Measurements from ENCODE around the gene CRTC1.

Gene CRTC1

GRCh38 chr19:18751571-18751970 lies 68.1 kb downstream of the CRTC1 start:
- Histone ChIP-seq H4K91ac (ENCODE audit: low read depth, low read length, poor library complexity) (peak overlapping the region; percentile 24), H3K4me3 (ENCODE audit: low read length in 2 of 2) (no peak overlapping the region), H3K79me1 (ENCODE audit: low read depth, low read length) (peaks cover 2% of the 10 kb centered on the region), H2BK15ac (ENCODE audit: low read length) (no peak overlapping the region), H3K9ac (ENCODE audit: low read depth, low read length, poor library complexity) (no peak overlapping the region), H3K36me3 (replicated peaks in 1 of 2; ENCODE audit: control insufficient read depth in 2 of 2, insufficient read depth in 2 of 2, low read length in 2 of 2) (peaks cover 5 to 27% of the 10 kb centered on the region in 2 donors), H3K9me3 (replicated peaks in 1 of 2; ENCODE audit: control insufficient read depth in 2 of 2, insufficient read depth in 1 of 2, low read depth in 1 of 2, low read length in 2 of 2) (no peaks in the 10 kb centered on the region), H2AFZ (ENCODE audit: low read length) (no peak overlapping the region), H2BK12ac (ENCODE audit: low read length) (no peak overlapping the region), H3K4ac (ENCODE audit: low read length) (no peak overlapping the region), H3K27ac (replicated peaks; ENCODE audit: low read length) (no peak overlapping the region), H2AK5ac (ENCODE audit: low read depth, low read length) (no peak overlapping the region), H2BK5ac (ENCODE audit: low read length) (no peak overlapping the region), H3K4me2 (ENCODE audit: insufficient read depth, low read length, poor library complexity, severe bottlenecking) (no peak overlapping the region), H4K8ac (ENCODE audit: low read depth, low read length) (no peak overlapping the region), H2BK120ac (ENCODE audit: low read depth, low read length) (no peak overlapping the region), H3K27me3 (ENCODE audit: control insufficient read depth in 3 of 3, insufficient read depth in 3 of 3, low read depth in 1 of 3, low read length in 3 of 3) (no peaks in the 10 kb centered on the region), H3K23ac (ENCODE audit: low read depth, low read length, poor library complexity) (peak overlapping the region; percentile 31), H3K18ac (ENCODE audit: low read length) (peak overlapping the region; percentile 38), H3K4me1 (ENCODE audit: control insufficient read depth in 2 of 2, insufficient read depth in 1 of 2, low read depth in 1 of 2, low read length in 2 of 2) (peaks cover 10 to 14% of the 10 kb centered on the region in 2 donors), H3K14ac (ENCODE audit: low read length) (no peak overlapping the region)
- no CpG with 5 or more reads among the region's 10 CpGs for WGBS, 2 donors (ENCODE audit: extremely low coverage in 2 of 2, insufficient read length in 2 of 2, insufficient replicate concordance in 1 of 2)
- DNase-seq (ENCODE audit: low spot score): no peak

GRCh38 chr19:18754501-18754900 lies 71.0 kb downstream of the CRTC1 start:
- Histone ChIP-seq H3K27me3 (ENCODE audit: control insufficient read depth in 3 of 3, insufficient read depth in 3 of 3, low read depth in 1 of 3, low read length in 3 of 3) (no peaks in the 10 kb centered on the region), H3K14ac (ENCODE audit: low read length) (no peak overlapping the region), H3K9ac (ENCODE audit: low read depth, low read length, poor library complexity) (no peak overlapping the region), H2BK12ac (ENCODE audit: low read length) (no peak overlapping the region), H4K8ac (ENCODE audit: low read depth, low read length) (no peak overlapping the region), H2BK120ac (ENCODE audit: low read depth, low read length) (no peak overlapping the region), H2AFZ (ENCODE audit: low read length) (no peak overlapping the region), H2AK5ac (ENCODE audit: low read depth, low read length) (no peak overlapping the region), H3K23ac (ENCODE audit: low read depth, low read length, poor library complexity) (no peak overlapping the region), H2BK5ac (ENCODE audit: low read length) (no peak overlapping the region), H3K4ac (ENCODE audit: low read length) (no peak overlapping the region), H3K9me3 (replicated peaks in 1 of 2; ENCODE audit: control insufficient read depth in 2 of 2, insufficient read depth in 1 of 2, low read depth in 1 of 2, low read length in 2 of 2) (no peaks in the 10 kb centered on the region), H3K4me1 (ENCODE audit: control insufficient read depth in 2 of 2, insufficient read depth in 1 of 2, low read depth in 1 of 2, low read length in 2 of 2) (peaks cover 3 to 7% of the 10 kb centered on the region in 2 donors), H3K4me3 (ENCODE audit: low read length in 2 of 2) (no peak overlapping the region), H3K27ac (replicated peaks; ENCODE audit: low read length) (no peak overlapping the region), H2BK15ac (ENCODE audit: low read length) (no peak overlapping the region), H3K18ac (ENCODE audit: low read length) (no peak overlapping the region), H3K4me2 (ENCODE audit: insufficient read depth, low read length, poor library complexity, severe bottlenecking) (no peak overlapping the region), H3K36me3 (replicated peaks in 1 of 2; ENCODE audit: control insufficient read depth in 2 of 2, insufficient read depth in 2 of 2, low read length in 2 of 2) (peaks cover 5 to 31% of the 10 kb centered on the region in 2 donors), H4K91ac (ENCODE audit: low read depth, low read length, poor library complexity) (no peak overlapping the region), H3K79me1 (ENCODE audit: low read depth, low read length) (peaks cover 5% of the 10 kb centered on the region)
- DNase-seq (ENCODE audit: low spot score): no peak
- no CpG with 5 or more reads among the region's 4 CpGs for WGBS, 2 donors (ENCODE audit: extremely low coverage in 2 of 2, insufficient read length in 2 of 2, insufficient replicate concordance in 1 of 2)

- H3K9ac ChIP-seq (ENCODE audit: low read depth, low read length, poor library complexity): peak overlapping the region; percentile 21
- H3K18ac ChIP-seq (ENCODE audit: low read length): no peak overlapping the region
- no peak overlapping the region for H4K91ac ChIP-seq (ENCODE audit: low read depth, low read length, poor library complexity)
- H3K36me3 ChIP-seq (replicated peaks in 1 of 2; ENCODE audit: control insufficient read depth in 2 of 2, insufficient read depth in 2 of 2, low read length in 2 of 2): peaks cover 3 to 21% of the 10 kb centered on the region in 2 donors
- H2BK12ac ChIP-seq (ENCODE audit: low read length): no peak overlapping the region
- H2AFZ ChIP-seq (ENCODE audit: low read length): no peak overlapping the region
- no peaks in the 10 kb centered on the region for H3K4me1 ChIP-seq (ENCODE audit: control insufficient read depth in 2 of 2, insufficient read depth in 1 of 2, low read depth in 1 of 2, low read length in 2 of 2)
- H3K23ac ChIP-seq (ENCODE audit: low read depth, low read length, poor library complexity): no peak overlapping the region
- no peak overlapping the region for H3K4me3 ChIP-seq (ENCODE audit: low read length in 2 of 2)
- H4K8ac ChIP-seq (ENCODE audit: low read depth, low read length): peak overlapping the region; percentile 65
- no peak overlapping the region for H2BK120ac ChIP-seq (ENCODE audit: low read depth, low read length)
- H3K14ac ChIP-seq (ENCODE audit: low read length): peak overlapping the region; percentile 56
- no peak overlapping the region for H3K4me2 ChIP-seq (ENCODE audit: insufficient read depth, low read length, poor library complexity, severe bottlenecking)
- H3K27me3 ChIP-seq (ENCODE audit: control insufficient read depth in 3 of 3, insufficient read depth in 3 of 3, low read depth in 1 of 3, low read length in 3 of 3): no peaks in the 10 kb centered on the region
- peaks cover 3% of the 10 kb centered on the region for H3K79me1 ChIP-seq (ENCODE audit: low read depth, low read length)
- H2BK15ac ChIP-seq (ENCODE audit: low read length): no peak overlapping the region
- H3K27ac ChIP-seq (replicated peaks; ENCODE audit: low read length): no peak overlapping the region
- no CpG with 5 or more reads among the region's 16 CpGs for WGBS, 2 donors (ENCODE audit: extremely low coverage in 2 of 2, insufficient read length in 2 of 2, insufficient replicate concordance in 1 of 2)
- H2BK5ac ChIP-seq (ENCODE audit: low read length): no peak overlapping the region
- no peak for DNase-seq (ENCODE audit: low spot score)
- H2AK5ac ChIP-seq (ENCODE audit: low read depth, low read length): no peak overlapping the region
- no peak overlapping the region for H3K4ac ChIP-seq (ENCODE audit: low read length)
- H3K9me3 ChIP-seq (replicated peaks in 1 of 2; ENCODE audit: control insufficient read depth in 2 of 2, insufficient read depth in 1 of 2, low read depth in 1 of 2, low read length in 2 of 2): no peaks in the 10 kb centered on the region
Observed at GRCh38 chr19:18756896-18757295, 73.4 kb downstream of the CRTC1 start.

DNA sequence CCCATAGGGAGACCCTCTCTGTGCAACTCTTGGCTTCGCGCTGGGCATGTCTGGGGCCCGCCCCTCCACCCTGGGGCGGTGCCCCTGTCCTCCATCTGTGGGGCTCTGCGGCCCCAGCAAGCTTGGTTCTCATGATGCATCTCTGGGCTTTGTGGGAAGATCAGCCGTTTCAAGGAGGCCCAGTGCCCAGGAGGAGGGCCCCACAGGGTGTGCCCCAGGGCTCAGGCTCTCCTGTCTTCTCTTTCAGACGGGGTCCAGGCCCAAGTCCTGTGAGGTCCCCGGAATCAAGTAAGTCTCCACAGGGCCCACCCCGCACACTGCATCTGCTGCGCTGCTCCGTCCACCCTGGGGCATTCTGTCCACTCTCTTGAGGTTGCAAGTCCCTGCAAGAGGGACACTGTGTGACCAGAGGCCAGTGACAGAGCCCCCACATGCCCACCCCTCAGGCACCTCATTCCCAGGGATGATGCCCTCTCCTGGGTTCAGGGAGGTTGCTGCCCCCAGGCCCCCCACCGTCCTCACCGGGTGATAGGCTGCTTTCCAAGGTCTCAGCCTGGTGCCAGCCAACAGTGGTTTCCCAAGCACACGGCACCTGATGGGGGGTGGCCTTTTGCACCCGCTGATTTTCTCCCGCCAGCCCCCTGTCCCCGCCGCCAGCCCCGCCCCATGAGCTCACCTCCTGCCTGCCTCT lies 76.0 kb downstream of the CRTC1 start:
- Histone ChIP-seq H3K36me3 (replicated peaks in 1 of 2; ENCODE audit: control insufficient read depth in 2 of 2, insufficient read depth in 2 of 2, low read length in 2 of 2) (peaks cover 0 to 10% of the 10 kb centered on the region in 2 donors), H3K23ac (ENCODE audit: low read depth, low read length, poor library complexity) (peak overlapping the region; percentile 68), H3K14ac (ENCODE audit: low read length) (no peak overlapping the region), H3K27me3 (ENCODE audit: control insufficient read depth in 3 of 3, insufficient read depth in 3 of 3, low read depth in 1 of 3, low read length in 3 of 3) (no peaks in the 10 kb centered on the region), H3K18ac (ENCODE audit: low read length) (peak overlapping the region; percentile 64), H2AK5ac (ENCODE audit: low read depth, low read length) (peak overlapping the region; percentile 26), H4K91ac (ENCODE audit: low read depth, low read length, poor library complexity) (no peak overlapping the region), H2BK12ac (ENCODE audit: low read length) (no peak overlapping the region), H3K4me1 (ENCODE audit: control insufficient read depth in 2 of 2, insufficient read depth in 1 of 2, low read depth in 1 of 2, low read length in 2 of 2) (no peaks in the 10 kb centered on the region), H3K9ac (ENCODE audit: low read depth, low read length, poor library complexity) (peak overlapping the region; percentile 44), H3K4ac (ENCODE audit: low read length) (no peak overlapping the region), H3K27ac (replicated peaks; ENCODE audit: low read length) (no peak overlapping the region), H2BK5ac (ENCODE audit: low read length) (peak overlapping the region; percentile 66), H3K79me1 (ENCODE audit: low read depth, low read length) (peaks cover 3% of the 10 kb centered on the region), H3K9me3 (replicated peaks in 1 of 2; ENCODE audit: control insufficient read depth in 2 of 2, insufficient read depth in 1 of 2, low read depth in 1 of 2, low read length in 2 of 2) (no peaks in the 10 kb centered on the region), H2AFZ (ENCODE audit: low read length) (no peak overlapping the region), H3K4me2 (ENCODE audit: insufficient read depth, low read length, poor library complexity, severe bottlenecking) (no peak overlapping the region), H4K8ac (ENCODE audit: low read depth, low read length) (no peak overlapping the region), H2BK15ac (ENCODE audit: low read length) (no peak overlapping the region), H2BK120ac (ENCODE audit: low read depth, low read length) (no peak overlapping the region), H3K4me3 (ENCODE audit: low read length in 2 of 2) (no peak overlapping the region)
- WGBS, 2 donors (ENCODE audit: extremely low coverage in 2 of 2, insufficient read length in 2 of 2, insufficient replicate concordance in 1 of 2): no CpG with 5 or more reads among the region's 19 CpGs
- DNase-seq (ENCODE audit: low spot score): no peak
